ENCODE results near the gene KLK7.

KLK7 gene

DNA sequence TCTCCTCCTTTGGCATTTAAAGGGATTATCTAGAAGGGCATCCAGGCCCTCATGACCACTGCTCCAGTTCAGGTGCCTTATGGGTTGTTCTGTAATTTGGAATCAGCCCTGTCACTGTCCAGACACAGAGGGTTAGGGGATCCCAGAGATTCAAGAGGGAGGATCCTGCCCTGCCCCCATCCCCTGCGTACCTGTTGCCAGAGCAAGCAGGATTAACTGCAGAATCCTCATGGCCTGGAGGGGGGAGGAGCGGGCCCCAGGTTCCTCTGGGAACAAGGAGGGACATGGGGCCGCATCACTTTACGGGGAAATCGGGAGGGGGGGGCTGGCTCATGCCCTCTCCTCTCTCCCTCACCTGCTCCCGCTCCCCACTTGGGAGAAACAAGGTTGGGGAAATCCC lies 41.7 kb upstream of the KLK7 start:
- no peak overlapping the region for H3K4me2 ChIP-seq (ENCODE audit: insufficient read depth, low read length)
- no peak overlapping the region for H3K4me3 ChIP-seq (ENCODE audit: low read depth in 1 of 2, low read length in 2 of 2)
- H2AFZ ChIP-seq (ENCODE audit: low read depth, low read length): no peak overlapping the region
- ATAC-seq (ENCODE audit: insufficient read depth, low read depth): no peak
- no peak overlapping the region for H3K27ac ChIP-seq (ENCODE audit: low read length)
- TF ChIP-seq, protein P1, sequence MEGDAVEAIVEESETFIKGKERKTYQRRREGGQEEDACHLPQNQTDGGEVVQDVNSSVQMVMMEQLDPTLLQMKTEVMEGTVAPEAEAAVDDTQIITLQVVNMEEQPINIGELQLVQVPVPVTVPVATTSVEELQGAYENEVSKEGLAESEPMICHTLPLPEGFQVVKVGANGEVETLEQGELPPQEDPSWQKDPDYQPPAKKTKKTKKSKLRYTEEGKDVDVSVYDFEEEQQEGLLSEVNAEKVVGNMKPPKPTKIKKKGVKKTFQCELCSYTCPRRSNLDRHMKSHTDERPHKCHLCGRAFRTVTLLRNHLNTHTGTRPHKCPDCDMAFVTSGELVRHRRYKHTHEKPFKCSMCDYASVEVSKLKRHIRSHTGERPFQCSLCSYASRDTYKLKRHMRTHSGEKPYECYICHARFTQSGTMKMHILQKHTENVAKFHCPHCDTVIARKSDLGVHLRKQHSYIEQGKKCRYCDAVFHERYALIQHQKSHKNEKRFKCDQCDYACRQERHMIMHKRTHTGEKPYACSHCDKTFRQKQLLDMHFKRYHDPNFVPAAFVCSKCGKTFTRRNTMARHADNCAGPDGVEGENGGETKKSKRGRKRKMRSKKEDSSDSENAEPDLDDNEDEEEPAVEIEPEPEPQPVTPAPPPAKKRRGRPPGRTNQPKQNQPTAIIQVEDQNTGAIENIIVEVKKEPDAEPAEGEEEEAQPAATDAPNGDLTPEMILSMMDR (IDR thresholded peaks at IDR 0.05; ENCODE audit: borderline replicate concordance, extremely low read depth, low read length, poor library complexity, severe bottlenecking): no peak
- TF ChIP-seq EZH2 (IDR thresholded peaks at IDR 0.05; ENCODE audit: borderline replicate concordance, low read depth, low read length, severe bottlenecking): no peak
- H3K4me1 ChIP-seq (ENCODE audit: insufficient read depth, low read length): no peaks in the 10 kb centered on the region
- no peaks in the 10 kb centered on the region for H3K79me2 ChIP-seq (ENCODE audit: insufficient read depth, low read length)
- no peak for DNase-seq
- no peaks in the 10 kb centered on the region for H3K9me3 ChIP-seq (ENCODE audit: insufficient read depth, low read length, severe bottlenecking)
- peaks cover 10% of the 10 kb centered on the region for H3K27me3 ChIP-seq (ENCODE audit: insufficient read depth, low read length, poor library complexity)
- H3K9ac ChIP-seq (ENCODE audit: low read depth, low read length): no peak overlapping the region
- no peaks in the 10 kb centered on the region for H3K36me3 ChIP-seq (ENCODE audit: insufficient read depth, low read length)
- no peaks in the 10 kb centered on the region for H4K20me1 ChIP-seq (ENCODE audit: insufficient read depth, low read length)

DNA sequence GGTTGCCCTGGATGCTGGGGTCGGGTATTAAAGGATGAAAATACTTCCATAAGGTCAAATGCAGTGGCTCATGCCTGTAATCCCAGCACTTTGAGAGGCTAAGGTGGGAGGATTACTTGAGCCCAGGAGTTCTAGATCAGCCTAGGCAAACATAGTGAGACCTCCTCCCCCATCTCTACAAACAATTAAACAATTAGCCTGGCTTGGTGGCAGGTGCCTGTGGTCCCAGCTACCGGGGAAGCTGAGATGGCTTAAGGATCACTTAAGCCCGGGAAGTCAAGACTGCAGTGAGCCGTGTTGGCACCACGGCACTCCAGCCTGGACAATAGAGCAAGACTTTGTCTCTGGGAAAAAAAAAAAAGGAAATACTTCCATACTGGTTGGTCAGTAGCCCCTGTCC lies 41.2 kb upstream of the KLK7 start:
- TF ChIP-seq, protein P1 (IDR thresholded peaks at IDR 0.05; ENCODE audit: borderline replicate concordance, extremely low read depth, low read length, poor library complexity, severe bottlenecking): no peak
- no peak for TF ChIP-seq EZH2 (IDR thresholded peaks at IDR 0.05; ENCODE audit: borderline replicate concordance, low read depth, low read length, severe bottlenecking)
- no peak overlapping the region for H3K4me3 ChIP-seq (ENCODE audit: low read depth in 1 of 2, low read length in 2 of 2)
- DNase-seq: no peak
- H3K4me1 ChIP-seq (ENCODE audit: insufficient read depth, low read length): no peaks in the 10 kb centered on the region
- H4K20me1 ChIP-seq (ENCODE audit: insufficient read depth, low read length): no peaks in the 10 kb centered on the region
- no peaks in the 10 kb centered on the region for H3K79me2 ChIP-seq (ENCODE audit: insufficient read depth, low read length)
- H3K4me2 ChIP-seq (ENCODE audit: insufficient read depth, low read length): no peak overlapping the region
- no peak for ATAC-seq (ENCODE audit: insufficient read depth, low read depth)
- H3K27me3 ChIP-seq (ENCODE audit: insufficient read depth, low read length, poor library complexity): peaks cover 10% of the 10 kb centered on the region
- H2AFZ ChIP-seq (ENCODE audit: low read depth, low read length): no peak overlapping the region
- H3K36me3 ChIP-seq (ENCODE audit: insufficient read depth, low read length): no peaks in the 10 kb centered on the region
- no peak overlapping the region for H3K9ac ChIP-seq (ENCODE audit: low read depth, low read length)
- H3K9me3 ChIP-seq (ENCODE audit: insufficient read depth, low read length, severe bottlenecking): no peaks in the 10 kb centered on the region
- H3K27ac ChIP-seq (ENCODE audit: low read length): no peak overlapping the region

DNA sequence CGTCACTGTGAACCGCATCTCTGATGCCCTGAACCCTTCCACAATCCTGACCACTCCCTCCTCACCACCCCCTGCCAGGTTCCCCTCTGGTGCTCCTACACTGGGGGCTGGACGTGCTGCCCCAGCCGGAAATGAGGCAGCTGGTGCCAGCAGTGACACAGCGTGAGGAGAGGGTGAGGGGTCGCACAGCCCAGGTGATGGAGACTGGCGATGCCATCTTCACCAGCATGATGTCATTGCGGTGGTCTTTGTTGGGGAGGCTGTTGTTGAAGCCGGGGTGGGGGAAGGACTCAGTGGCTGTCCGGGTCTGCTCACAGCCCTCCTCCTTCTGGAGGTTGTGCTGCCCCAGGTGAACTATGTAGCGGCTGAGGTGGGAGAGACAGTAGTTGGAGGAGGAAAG lies 40.2 kb upstream of the KLK7 start:
- Histone ChIP-seq H3K4me3 (ENCODE audit: low read depth in 1 of 2, low read length in 2 of 2) (no peak overlapping the region), H3K4me1 (ENCODE audit: insufficient read depth, low read length) (no peaks in the 10 kb centered on the region), H3K27ac (ENCODE audit: low read length) (no peak overlapping the region), H4K20me1 (ENCODE audit: insufficient read depth, low read length) (no peaks in the 10 kb centered on the region), H2AFZ (ENCODE audit: low read depth, low read length) (no peak overlapping the region), H3K4me2 (ENCODE audit: insufficient read depth, low read length) (no peak overlapping the region), H3K79me2 (ENCODE audit: insufficient read depth, low read length) (no peaks in the 10 kb centered on the region), H3K36me3 (ENCODE audit: insufficient read depth, low read length) (no peaks in the 10 kb centered on the region), H3K9me3 (ENCODE audit: insufficient read depth, low read length, severe bottlenecking) (no peaks in the 10 kb centered on the region), H3K27me3 (ENCODE audit: insufficient read depth, low read length, poor library complexity) (peaks cover 10% of the 10 kb centered on the region), H3K9ac (ENCODE audit: low read depth, low read length) (no peak overlapping the region)
- no peak for TF ChIP-seq EZH2 (IDR thresholded peaks at IDR 0.05; ENCODE audit: borderline replicate concordance, low read depth, low read length, severe bottlenecking)
- TF ChIP-seq, protein P1 (IDR thresholded peaks at IDR 0.05; ENCODE audit: borderline replicate concordance, extremely low read depth, low read length, poor library complexity, severe bottlenecking): no peak
- DNase-seq (no peak), ATAC-seq (ENCODE audit: insufficient read depth, low read depth) (no peak)

DNA sequence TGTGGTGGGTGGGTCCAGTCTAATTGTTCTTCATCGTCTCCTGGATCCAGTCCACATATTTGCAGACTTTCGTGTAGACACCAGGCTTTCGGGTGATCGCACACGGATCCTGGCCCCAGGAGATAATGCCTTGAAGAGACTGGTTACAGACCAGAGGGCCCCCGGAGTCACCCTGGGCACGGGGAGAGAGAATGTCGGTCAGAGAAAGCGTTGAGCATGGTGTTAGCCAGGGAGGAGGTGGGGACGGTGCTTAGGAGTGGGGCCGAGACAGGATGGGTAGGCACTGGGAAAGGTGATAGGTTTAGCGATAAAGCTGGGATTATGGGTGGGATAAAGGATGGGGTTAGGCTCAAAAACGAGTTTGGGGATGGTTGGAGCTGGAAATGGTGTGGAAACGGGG lies 38.8 kb upstream of the KLK7 start:
- Histone ChIP-seq H3K36me3 (ENCODE audit: insufficient read depth, low read length) (no peaks in the 10 kb centered on the region), H3K4me2 (ENCODE audit: insufficient read depth, low read length) (no peak overlapping the region), H2AFZ (ENCODE audit: low read depth, low read length) (no peak overlapping the region), H3K9ac (ENCODE audit: low read depth, low read length) (no peak overlapping the region), H4K20me1 (ENCODE audit: insufficient read depth, low read length) (no peaks in the 10 kb centered on the region), H3K79me2 (ENCODE audit: insufficient read depth, low read length) (no peaks in the 10 kb centered on the region), H3K9me3 (ENCODE audit: insufficient read depth, low read length, severe bottlenecking) (no peaks in the 10 kb centered on the region), H3K4me3 (ENCODE audit: low read depth in 1 of 2, low read length in 2 of 2) (no peak overlapping the region), H3K27ac (ENCODE audit: low read length) (no peak overlapping the region), H3K4me1 (ENCODE audit: insufficient read depth, low read length) (no peaks in the 10 kb centered on the region), H3K27me3 (ENCODE audit: insufficient read depth, low read length, poor library complexity) (peaks cover 10% of the 10 kb centered on the region)
- DNase-seq: no peak
- TF ChIP-seq, protein P1 (IDR thresholded peaks at IDR 0.05; ENCODE audit: borderline replicate concordance, extremely low read depth, low read length, poor library complexity, severe bottlenecking): no peak
- no peak for TF ChIP-seq EZH2 (IDR thresholded peaks at IDR 0.05; ENCODE audit: borderline replicate concordance, low read depth, low read length, severe bottlenecking)
- ATAC-seq (ENCODE audit: insufficient read depth, low read depth): no peak

Measured in DND-41 (cell line).